ENCODE results near the gene LRRC15.

- TF ChIP-seq, protein P1, sequence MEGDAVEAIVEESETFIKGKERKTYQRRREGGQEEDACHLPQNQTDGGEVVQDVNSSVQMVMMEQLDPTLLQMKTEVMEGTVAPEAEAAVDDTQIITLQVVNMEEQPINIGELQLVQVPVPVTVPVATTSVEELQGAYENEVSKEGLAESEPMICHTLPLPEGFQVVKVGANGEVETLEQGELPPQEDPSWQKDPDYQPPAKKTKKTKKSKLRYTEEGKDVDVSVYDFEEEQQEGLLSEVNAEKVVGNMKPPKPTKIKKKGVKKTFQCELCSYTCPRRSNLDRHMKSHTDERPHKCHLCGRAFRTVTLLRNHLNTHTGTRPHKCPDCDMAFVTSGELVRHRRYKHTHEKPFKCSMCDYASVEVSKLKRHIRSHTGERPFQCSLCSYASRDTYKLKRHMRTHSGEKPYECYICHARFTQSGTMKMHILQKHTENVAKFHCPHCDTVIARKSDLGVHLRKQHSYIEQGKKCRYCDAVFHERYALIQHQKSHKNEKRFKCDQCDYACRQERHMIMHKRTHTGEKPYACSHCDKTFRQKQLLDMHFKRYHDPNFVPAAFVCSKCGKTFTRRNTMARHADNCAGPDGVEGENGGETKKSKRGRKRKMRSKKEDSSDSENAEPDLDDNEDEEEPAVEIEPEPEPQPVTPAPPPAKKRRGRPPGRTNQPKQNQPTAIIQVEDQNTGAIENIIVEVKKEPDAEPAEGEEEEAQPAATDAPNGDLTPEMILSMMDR (conservative IDR thresholded peaks at IDR 0.05): no peak
- TF ChIP-seq EZH2 (IDR thresholded peaks at IDR 0.05; ENCODE audit: low read depth): no peak
These were observed 45.5 kb downstream of the LRRC15 start for GRCh38 chr3:194323785-194324735.

All from PC-9 (cell line).